HepG2 (cell line): ENCODE measurements around the gene FAH. TPM values are rescaled to one million over a fixed set of nuclear protein-coding genes. Genes with fewer than 3 reads are reported as not detected.

Experiments used
- BRCA1 ChIP-seq: sonication (generic); formaldehyde crosslinking; IDR thresholded peaks from 2 replicates; pipeline ENCODE4 v1.4.0; 2020; ENCODE audit warnings: missing genetic modification reagents
- CAMTA2 ChIP-seq: sonication (generic); formaldehyde crosslinking; IDR thresholded peaks from 2 replicates; pipeline ENCODE4 v1.4.0; 2020; ENCODE audit warnings: mild to moderate bottlenecking, missing genetic modification reagents, borderline replicate concordance
- CREB3 ChIP-seq: sonication (generic); formaldehyde crosslinking; IDR thresholded peaks from 2 replicates; pipeline ENCODE4 v1.5.0; 2020; ENCODE audit warnings: missing genetic modification reagents
- FOSL2 ChIP-seq: sonication (generic); formaldehyde crosslinking; IDR thresholded peaks from 2 replicates; pipeline ENCODE4 v1.4.0; 2020; ENCODE audit warnings: missing genetic modification reagents
- FOXA3 ChIP-seq: IDR thresholded peaks from 2 replicates; pipeline ENCODE4 v1.6.1; 2016; ENCODE audit warnings: missing genetic modification reagents, missing compliant biosample characterization
- MXD1 ChIP-seq: sonication (generic); formaldehyde crosslinking; IDR thresholded peaks from 2 replicates; pipeline ENCODE4 v1.4.0; 2020; ENCODE audit warnings: mild to moderate bottlenecking, missing genetic modification reagents
- MXD3 ChIP-seq: IDR thresholded peaks from 2 replicates; pipeline ENCODE4 v1.6.1; 2016; ENCODE audit warnings: mild to moderate bottlenecking, missing biosample characterization, missing genetic modification reagents
- PRDM10 ChIP-seq: sonication (generic); formaldehyde crosslinking; IDR thresholded peaks from 2 replicates; pipeline ENCODE4 v1.4.0; 2020; ENCODE audit warnings: low read depth, missing genetic modification reagents
- REPIN1 ChIP-seq: sonication (generic); formaldehyde crosslinking; IDR thresholded peaks from 2 replicates; pipeline ENCODE4 v1.8.0; 2022; ENCODE audit warnings: missing genetic modification reagents, low read depth, mild to moderate bottlenecking, borderline replicate concordance
- RXRB ChIP-seq: IDR thresholded peaks from 2 replicates; pipeline ENCODE4 v1.6.1; 2016; ENCODE audit warnings: borderline replicate concordance, missing genetic modification reagents, missing compliant biosample characterization
- SMAD1 ChIP-seq: sonication (generic); formaldehyde crosslinking; IDR thresholded peaks from 2 replicates; pipeline ENCODE4 v1.4.0; 2020; ENCODE audit warnings: missing genetic modification reagents, low read depth, mild to moderate bottlenecking, borderline replicate concordance
- STAG1 ChIP-seq: sonication (generic); formaldehyde crosslinking; IDR thresholded peaks from 2 replicates; pipeline ENCODE4 v1.4.0; 2020; ENCODE audit warnings: missing genetic modification reagents
- YY1 ChIP-seq: IDR thresholded peaks from 2 replicates; pipeline ENCODE4 v1.6.1; 2011; ENCODE audit warnings: low read length, low read depth, moderate library complexity, mild to moderate bottlenecking; ENCODE audit not compliant: insufficient read depth, insufficient replicate concordance
- ZNF230 ChIP-seq: sonication (generic); formaldehyde crosslinking; IDR thresholded peaks from 2 replicates; pipeline ENCODE4 v1.4.0; 2020; ENCODE audit warnings: mild to moderate bottlenecking, missing genetic modification reagents
- ZNF512 ChIP-seq: sonication (generic); formaldehyde crosslinking; IDR thresholded peaks from 2 replicates; pipeline ENCODE4 v1.4.0; 2020; ENCODE audit warnings: mild to moderate bottlenecking, missing genetic modification reagents
- ZNF549 ChIP-seq: sonication (generic); formaldehyde crosslinking; IDR thresholded peaks from 2 replicates; pipeline ENCODE4 v1.5.0; 2020; ENCODE audit warnings: missing genetic modification reagents
- polyA plus RNA-seq, 8 experiments: library from polyadenylated mRNA; depleted of rRNA in 3 of 8; stranded (reverse) in 7 of 8; unstranded in 1 of 8; fragments of >200 nt; fragmentation: Illumina TruSeq in 4 of 8; extraction: Trizol in 4 of 8; gene quantifications; 2 replicates each; pipeline versions ENCODE4 v1.2.1 to v1.2.3, GENCODE V29; 2011 to 2016; ENCODE audit warnings: low read depth in 4 of 8, missing spikeins in 1 of 8, mixed read lengths in 1 of 8; ENCODE audit not compliant: insufficient read depth in 1 of 8
- total RNA-seq, 5 experiments: library from RNA; depleted of rRNA; stranded (reverse); fragments of >200 nt; fragmentation: Illumina TruSeq; extraction: Trizol; gene quantifications; 2 replicates each; pipeline ENCODE4 v1.2.3, GENCODE V29; 2016; ENCODE audit warnings: low read depth in 1 of 5
- TF ChIP-seq, protein P1 (sequence below): sonication (generic); formaldehyde crosslinking; IDR thresholded peaks from 2 replicates; pipeline ENCODE4 v1.4.0; 2020; ENCODE audit warnings: missing genetic modification reagents
- TF ChIP-seq, protein P2 (sequence below): sonication (generic); formaldehyde crosslinking; IDR thresholded peaks from 2 replicates; pipeline ENCODE4 v1.5.0; 2020; ENCODE audit warnings: missing genetic modification reagents, mild to moderate bottlenecking, borderline replicate concordance

FAH gene
- total and polyA plus RNA-seq, 2 of the 13 experiments (the other 11 are each of a cell fraction or from before 2014, with no cell fraction given): 36.6 to 75.0 TPM

- TF ChIP-seq, protein P1, sequence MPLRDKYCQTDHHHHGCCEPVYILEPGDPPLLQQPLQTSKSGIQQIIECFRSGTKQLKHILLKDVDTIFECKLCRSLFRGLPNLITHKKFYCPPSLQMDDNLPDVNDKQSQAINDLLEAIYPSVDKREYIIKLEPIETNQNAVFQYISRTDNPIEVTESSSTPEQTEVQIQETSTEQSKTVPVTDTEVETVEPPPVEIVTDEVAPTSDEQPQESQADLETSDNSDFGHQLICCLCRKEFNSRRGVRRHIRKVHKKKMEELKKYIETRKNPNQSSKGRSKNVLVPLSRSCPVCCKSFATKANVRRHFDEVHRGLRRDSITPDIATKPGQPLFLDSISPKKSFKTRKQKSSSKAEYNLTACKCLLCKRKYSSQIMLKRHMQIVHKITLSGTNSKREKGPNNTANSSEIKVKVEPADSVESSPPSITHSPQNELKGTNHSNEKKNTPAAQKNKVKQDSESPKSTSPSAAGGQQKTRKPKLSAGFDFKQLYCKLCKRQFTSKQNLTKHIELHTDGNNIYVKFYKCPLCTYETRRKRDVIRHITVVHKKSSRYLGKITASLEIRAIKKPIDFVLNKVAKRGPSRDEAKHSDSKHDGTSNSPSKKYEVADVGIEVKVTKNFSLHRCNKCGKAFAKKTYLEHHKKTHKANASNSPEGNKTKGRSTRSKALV: no peak
- TF ChIP-seq RXRB (peak; percentile 28; the same call in 1 of the 2 replicates), ZNF230 (CRISPR knock-in tag) (no peak), STAG1 (CRISPR knock-in tag) (peak; percentile 95), MXD3 (CRISPR knock-in tag) (no peak), BRCA1 (CRISPR knock-in tag) (no peak), FOXA3 (CRISPR knock-in tag) (peak; percentile 27; the same call in 1 of the 2 replicates), MXD1 (peak; percentile 48; the same call in 1 of the 2 replicates), SMAD1 (CRISPR knock-in tag) (no peak), ZNF549 (CRISPR knock-in tag) (no peak), CREB3 (CRISPR knock-in tag) (no peak), CAMTA2 (CRISPR knock-in tag) (0 out of 2 replicates have a peak, but pooled peaks have one; percentile 34), FOSL2 (CRISPR knock-in tag) (0 out of 2 replicates have a peak, but pooled peaks have one; percentile 9), REPIN1 (CRISPR knock-in tag) (no peak), ZNF512 (CRISPR knock-in tag) (no peak), YY1 (peak; percentile 56), PRDM10 (CRISPR knock-in tag) (no peak)
- TF ChIP-seq, protein P2, sequence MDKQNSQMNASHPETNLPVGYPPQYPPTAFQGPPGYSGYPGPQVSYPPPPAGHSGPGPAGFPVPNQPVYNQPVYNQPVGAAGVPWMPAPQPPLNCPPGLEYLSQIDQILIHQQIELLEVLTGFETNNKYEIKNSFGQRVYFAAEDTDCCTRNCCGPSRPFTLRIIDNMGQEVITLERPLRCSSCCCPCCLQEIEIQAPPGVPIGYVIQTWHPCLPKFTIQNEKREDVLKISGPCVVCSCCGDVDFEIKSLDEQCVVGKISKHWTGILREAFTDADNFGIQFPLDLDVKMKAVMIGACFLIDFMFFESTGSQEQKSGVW: no peak
Measured at GRCh38 chr15:80173022-80173759, 20.4 kb downstream of the FAH start (continued).
